Measurements from ENCODE around the gene ZNF81. TPM values are rescaled to one million over a fixed set of nuclear protein-coding genes. Genes with fewer than 3 reads are reported as not detected.
"Not testable (repeated sequence)": the region's sequence is repeated elsewhere in the genome, so short reads cannot be mapped to it uniquely, and the experiment has no call there.

The ZNF81 gene
- 1 to 10 TPM; 6.7 to 8.2 (median 6.8) TPM for polyA plus RNA-seq (ENCODE audit: insufficient read length in 3 of 3)

GRCh38 chrX:47836164-47837072 is at the start of gene ZNF81:
Gene ZNF81 (plus strand): TSS chrX:47836902. CDS start chrX:47846268, 9,366 bp downstream.
- DNase-seq (ENCODE audit: low read depth in 3 of 3, low spot score in 2 of 3) = peak; percentile 89 to 92 (median 91)

- no peak for DNase-seq (ENCODE audit: low read depth in 3 of 3, low spot score in 2 of 3)
Observed at GRCh38 chrX:47796433-47796906, 40.2 kb upstream of the ZNF81 start.

GRCh38 chrX:47797084-47797483 is 39.6 kb upstream of the ZNF81 start:
- no peak for DNase-seq (ENCODE audit: low read depth in 3 of 3, low spot score in 2 of 3)

- DNase-seq (ENCODE audit: low read depth in 3 of 3, low spot score in 2 of 3) = no peak
Observed at GRCh38 chrX:47798861-47799260, 37.8 kb upstream of the ZNF81 start.

- DNase-seq (ENCODE audit: low read depth in 3 of 3, low spot score in 2 of 3) = no peak
Observed at GRCh38 chrX:47802589-47802988, 34.1 kb upstream of the ZNF81 start.

GRCh38 chrX:47803103-47803502 is 33.6 kb upstream of the ZNF81 start:
- DNase-seq (ENCODE audit: low read depth in 3 of 3, low spot score in 2 of 3) = not testable (repeated sequence)

GRCh38 chrX:47804315-47804714 is 32.4 kb upstream of the ZNF81 start:
- no peak for DNase-seq (ENCODE audit: low read depth in 3 of 3, low spot score in 2 of 3)

- not testable (repeated sequence) for DNase-seq (ENCODE audit: low read depth in 3 of 3, low spot score in 2 of 3)
Observed at GRCh38 chrX:47805844-47806243, 30.9 kb upstream of the ZNF81 start.

GRCh38 chrX:47806415-47807271 is 30.1 kb upstream of the ZNF81 start:
- DNase-seq (ENCODE audit: low read depth in 3 of 3, low spot score in 2 of 3) = not testable (repeated sequence)

- DNase-seq (ENCODE audit: low read depth in 3 of 3, low spot score in 2 of 3) = not testable (repeated sequence)
Observed at GRCh38 chrX:47807272-47807538, 29.5 kb upstream of the ZNF81 start.

GRCh38 chrX:47807548-47807947 is 29.2 kb upstream of the ZNF81 start:
- no peak for DNase-seq (ENCODE audit: low read depth in 3 of 3, low spot score in 2 of 3)

GRCh38 chrX:47808904-47809788 is 27.6 kb upstream of the ZNF81 start:
- DNase-seq (ENCODE audit: low read depth in 3 of 3, low spot score in 2 of 3) = no peak

GRCh38 chrX:47814851-47815250 is 21.9 kb upstream of the ZNF81 start:
- DNase-seq (ENCODE audit: low read depth in 3 of 3, low spot score in 2 of 3) = no peak

GRCh38 chrX:47815901-47816845 is 20.5 kb upstream of the ZNF81 start:
- no peak for DNase-seq (ENCODE audit: low read depth in 3 of 3, low spot score in 2 of 3)

- no peak for DNase-seq (ENCODE audit: low read depth in 3 of 3, low spot score in 2 of 3)
Observed at GRCh38 chrX:47817421-47817820, 19.3 kb upstream of the ZNF81 start.

GRCh38 chrX:47817897-47818296 is 18.8 kb upstream of the ZNF81 start:
- no peak for DNase-seq (ENCODE audit: low read depth in 3 of 3, low spot score in 2 of 3)

GRCh38 chrX:47828984-47829383 is 7.7 kb upstream of the ZNF81 start:
- DNase-seq (ENCODE audit: low read depth in 3 of 3, low spot score in 2 of 3) = no peak

GRCh38 chrX:47831788-47832187 is 4.9 kb upstream of the ZNF81 start:
- no peak for DNase-seq (ENCODE audit: low read depth in 3 of 3, low spot score in 2 of 3)

- no peak for DNase-seq (ENCODE audit: low read depth in 3 of 3, low spot score in 2 of 3)
Observed at GRCh38 chrX:47838361-47838760, 1.7 kb downstream of the ZNF81 start.

All from right renal cortex interstitium (tissue), 3 donors.